HG03064 (cell line): ENCODE measurements around the gene MAP3K3.

Source experiments
- ATAC-seq: cut with Tn5 transposase; IDR thresholded peaks from one replicate; pipeline ENCODE4 v1.9.1; 2021; ENCODE audit warnings: low read depth; ENCODE audit not compliant: unreplicated experiment

MAP3K3 gene

GRCh38 chr17:63647936-63648335, 25.7 kb downstream of the MAP3K3 start:
- no peak for ATAC-seq

DNA sequence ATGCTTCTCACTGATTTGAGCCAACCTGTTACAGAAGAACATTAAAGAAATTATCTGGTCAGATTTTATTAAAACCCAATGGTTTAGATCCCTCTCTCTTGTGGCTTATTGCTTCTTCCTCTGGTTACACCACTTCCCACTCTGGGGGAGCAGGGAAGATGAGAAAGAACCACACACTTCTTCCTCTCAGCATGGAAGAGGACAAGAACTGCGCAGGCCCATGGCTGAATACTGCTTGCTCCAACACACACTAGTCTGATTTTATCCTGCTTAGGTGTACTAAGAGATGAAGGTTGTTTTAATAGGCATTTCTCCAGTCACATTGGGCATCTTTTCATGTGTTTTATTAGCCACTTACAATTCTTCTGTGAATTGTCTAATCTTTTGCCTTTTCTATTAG, 27.6 kb downstream of the MAP3K3 start:
- no peak for ATAC-seq

DNA sequence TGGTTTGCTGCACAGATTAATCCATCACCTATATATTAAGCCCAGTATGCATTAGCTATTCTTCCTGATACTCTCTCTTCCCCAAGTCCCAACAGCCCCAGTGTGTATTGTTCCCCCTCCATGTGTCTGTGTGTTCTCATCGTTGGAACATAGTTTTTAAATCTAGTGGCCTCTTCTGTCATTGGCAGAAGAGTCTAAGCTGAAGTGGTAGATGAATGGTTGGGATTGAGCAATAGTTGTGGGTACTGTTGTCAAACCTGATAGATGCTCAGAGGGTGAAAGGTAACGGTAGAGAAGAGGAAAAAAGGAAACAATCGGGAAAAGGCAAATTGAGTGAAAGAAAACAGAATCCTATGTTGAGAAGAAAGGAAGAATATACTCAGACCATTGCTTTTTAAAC, 29.9 kb downstream of the MAP3K3 start:
- no peak for ATAC-seq

DNA sequence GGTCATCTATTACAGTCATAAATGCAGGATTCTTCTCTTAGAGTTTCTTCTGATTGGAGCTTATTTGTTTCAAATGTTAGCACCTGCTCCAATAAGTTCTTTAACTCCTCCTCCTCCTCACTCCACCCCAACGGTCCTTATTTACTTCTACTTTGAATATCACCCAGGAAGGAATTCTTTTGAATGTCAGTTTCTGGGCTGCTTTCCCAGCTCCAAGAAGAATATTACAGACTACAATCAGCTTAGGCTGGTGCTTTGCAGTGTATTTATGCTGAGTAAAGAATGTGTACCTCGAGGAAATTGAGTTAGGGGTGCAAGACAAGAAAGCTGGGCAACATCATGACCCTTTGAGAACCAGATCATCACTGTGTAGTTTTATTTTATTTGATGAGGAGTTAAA, 30.8 kb downstream of the MAP3K3 start:
- no peak for ATAC-seq

GRCh38 chr17:63657786-63658185, 35.6 kb downstream of the MAP3K3 start:
- ATAC-seq: no peak

DNA sequence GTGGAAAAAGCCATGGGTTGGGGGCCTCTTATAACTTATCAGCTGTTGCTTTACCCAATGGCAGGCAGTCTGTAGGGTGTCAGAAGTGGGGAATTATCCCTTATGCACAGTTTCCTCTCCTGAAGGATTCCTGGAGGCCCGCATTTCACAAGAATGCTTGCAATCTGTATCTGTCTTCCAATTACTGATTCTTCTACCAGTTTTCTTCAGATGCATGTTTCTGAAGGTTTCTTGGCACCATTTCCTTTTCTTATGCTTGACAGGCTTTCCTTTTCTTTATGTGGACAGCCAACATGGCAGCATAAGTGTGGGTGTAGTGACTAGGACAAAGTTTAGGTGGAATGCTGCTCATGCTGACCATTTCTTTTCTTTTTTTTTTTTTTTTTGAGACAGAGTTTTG, 36.1 kb downstream of the MAP3K3 start:
- no peak for ATAC-seq

DNA sequence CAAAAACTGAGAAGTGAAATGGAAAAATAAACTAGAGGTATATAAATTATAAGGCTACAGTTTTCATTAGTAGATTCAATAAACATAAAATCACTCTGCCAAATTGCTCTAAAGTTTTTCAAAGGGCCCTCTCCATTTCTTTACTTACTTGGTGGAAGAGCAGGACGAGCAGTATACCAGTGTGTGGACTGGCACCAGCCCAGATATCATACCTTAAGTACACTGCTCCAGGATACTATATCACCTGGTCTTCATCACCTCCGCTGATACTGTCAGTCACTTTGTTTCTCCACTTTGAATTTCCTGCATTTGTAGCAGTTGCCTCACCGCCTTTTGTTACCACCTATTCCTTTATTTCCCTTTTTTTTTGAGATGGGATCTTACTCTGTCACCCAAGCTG, 37.6 kb downstream of the MAP3K3 start:
- no peak for ATAC-seq

- no peak for ATAC-seq
These were observed 43.5 kb downstream of the MAP3K3 start for GRCh38 chr17:63665527-63666214.

DNA sequence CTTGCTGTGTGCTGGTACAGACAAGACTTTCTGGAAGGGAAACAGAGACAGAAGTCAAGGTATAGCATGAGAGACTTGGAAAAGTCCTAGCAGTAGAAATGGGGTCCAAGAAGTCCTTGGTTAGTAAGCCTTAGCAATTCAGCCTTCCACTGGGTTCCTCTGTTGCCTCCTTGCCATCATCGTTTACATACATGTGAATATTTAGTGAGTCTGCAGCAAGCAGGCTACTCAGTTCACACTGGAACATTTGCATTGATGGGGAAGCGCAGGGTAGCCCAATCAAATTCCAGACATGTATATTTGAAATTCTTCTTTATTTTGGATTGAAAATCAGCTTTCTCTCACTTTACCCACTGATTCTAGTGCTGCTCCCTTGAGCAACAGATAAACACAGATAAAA, 50.6 kb downstream of the MAP3K3 start:
- no peak for ATAC-seq

GRCh38 chr17:63675231-63675606, 53.0 kb downstream of the MAP3K3 start:
- ATAC-seq: no peak

DNA sequence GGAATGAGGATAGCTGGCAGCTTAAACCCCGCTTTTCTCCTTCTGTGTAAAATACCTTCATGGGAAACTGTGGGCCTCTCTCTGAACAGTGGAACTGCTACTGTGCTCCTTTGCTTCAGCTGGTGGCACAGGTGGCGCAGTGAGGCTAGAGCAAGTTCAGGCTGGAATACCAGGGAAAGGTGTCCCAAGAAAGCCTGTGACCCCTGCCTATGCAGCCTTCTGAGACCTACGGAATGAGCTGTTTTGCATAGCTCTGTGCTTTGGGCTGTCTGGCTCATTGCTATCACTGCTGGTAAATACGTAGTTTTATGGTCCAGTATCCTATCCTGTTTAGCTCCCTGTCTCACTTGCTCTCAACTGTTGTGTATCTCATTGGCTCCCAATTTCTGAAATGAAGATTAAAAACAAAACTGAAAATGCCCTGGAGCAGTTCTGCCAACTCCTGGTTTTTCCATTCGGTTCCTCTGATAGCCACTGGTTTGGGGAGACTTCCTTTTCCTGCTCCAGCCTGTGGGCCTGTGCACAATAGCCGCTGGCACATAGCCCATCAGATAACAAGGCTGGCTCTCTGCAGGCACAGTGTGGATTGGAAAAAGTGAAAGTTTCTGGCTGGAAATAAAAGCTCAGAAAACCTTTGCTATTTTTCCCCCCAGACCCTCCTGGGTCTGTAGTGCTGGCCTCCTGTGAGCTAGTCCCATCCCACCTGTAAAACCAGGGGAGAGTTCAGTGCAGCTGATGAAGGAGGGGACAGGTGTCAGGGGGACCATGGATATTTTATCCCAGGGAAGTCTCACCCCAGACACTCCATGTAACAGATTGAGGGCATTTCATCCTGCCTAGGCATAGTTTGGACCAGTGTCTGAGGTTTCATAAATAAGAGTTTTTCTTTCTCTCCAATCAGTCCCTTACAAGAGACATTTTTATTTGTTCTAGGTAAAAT, 53.7 kb downstream of the MAP3K3 start:
- ATAC-seq: no peak

- no peak for ATAC-seq
These were observed 54.4 kb downstream of the MAP3K3 start for GRCh38 chr17:63676584-63676983.

- ATAC-seq: no peak
These were observed 57.0 kb downstream of the MAP3K3 start for GRCh38 chr17:63679214-63679613.

DNA sequence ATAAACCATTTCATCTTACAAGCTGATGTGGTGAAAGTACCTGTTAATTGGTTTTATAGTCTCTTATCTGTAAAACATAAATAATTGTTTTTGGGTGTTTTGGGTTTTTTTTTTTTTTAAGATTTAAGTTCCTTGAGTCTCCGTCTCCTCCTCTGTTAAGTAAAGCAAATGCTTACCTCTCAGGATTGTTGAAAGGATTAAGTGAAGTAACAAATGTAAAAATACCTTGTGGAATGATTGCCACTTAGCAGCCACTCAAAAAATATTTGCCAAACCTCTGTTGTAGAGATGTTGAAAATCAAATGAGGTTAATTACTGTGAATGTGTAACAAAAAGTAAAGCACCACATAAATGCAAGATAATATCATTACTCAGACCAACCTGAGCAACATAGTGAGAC, 58.5 kb downstream of the MAP3K3 start:
- no peak for ATAC-seq

- no peak for ATAC-seq
These were observed 59.3 kb downstream of the MAP3K3 start for GRCh38 chr17:63681530-63681929.

DNA sequence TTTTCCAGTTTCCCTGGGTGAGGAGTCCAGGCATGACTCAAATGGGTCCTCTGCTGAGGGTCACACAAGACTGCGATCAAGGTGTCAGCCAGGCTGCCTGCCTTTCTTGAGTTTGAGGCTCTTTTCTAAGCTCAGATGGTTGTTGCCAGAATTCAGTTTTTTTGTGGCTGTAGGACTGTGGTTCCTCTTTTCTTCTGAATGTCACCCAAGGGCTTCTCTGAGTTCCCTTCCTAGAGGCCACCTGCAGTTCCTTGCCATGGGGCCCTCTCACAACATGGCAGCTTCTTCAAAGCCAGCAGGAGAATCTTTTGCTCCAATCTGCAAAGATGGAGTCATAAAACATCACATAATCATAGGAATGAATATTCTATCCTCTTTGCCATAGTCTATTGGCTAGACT, 60.2 kb downstream of the MAP3K3 start:
- ATAC-seq: no peak

DNA sequence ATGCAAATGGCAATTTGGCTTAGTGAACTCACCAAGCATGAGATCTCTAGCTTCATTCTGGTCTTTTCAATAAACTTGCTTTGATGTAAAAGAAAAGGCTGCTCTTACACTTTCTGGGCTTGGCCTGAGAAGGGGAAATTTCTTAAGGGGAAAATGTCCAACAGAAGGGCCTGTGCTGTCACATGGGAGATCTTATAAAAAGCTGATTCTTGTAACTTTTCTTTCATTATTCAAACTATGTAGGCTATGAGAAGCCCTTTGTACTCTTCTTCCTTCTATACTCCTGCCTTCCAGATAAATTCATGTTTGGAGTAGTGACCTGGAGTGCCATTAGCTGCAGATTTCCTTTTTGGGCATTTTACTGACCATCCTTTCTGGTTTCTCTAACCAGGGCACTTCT, 60.8 kb downstream of the MAP3K3 start:
- ATAC-seq: no peak

DNA sequence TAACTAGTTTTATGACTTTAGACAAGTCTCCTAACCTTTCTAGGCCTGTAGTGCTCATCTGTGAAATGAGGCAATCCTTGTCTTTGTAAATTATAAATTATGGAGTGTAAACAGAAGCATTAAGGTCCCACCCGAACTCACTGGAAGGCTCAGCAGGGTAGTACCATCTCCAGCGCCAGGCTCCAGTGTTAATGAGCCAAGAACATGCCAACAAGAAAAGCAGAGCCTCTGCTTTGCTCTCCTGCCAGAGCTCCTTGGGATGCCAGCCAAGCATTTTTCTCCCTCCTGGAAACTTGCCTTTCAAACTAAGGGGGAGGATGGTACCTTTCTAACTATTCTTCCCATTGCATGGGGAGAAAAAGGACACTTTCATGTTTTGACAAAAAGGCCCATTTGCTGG, 62.8 kb downstream of the MAP3K3 start:
- ATAC-seq: no peak

GRCh38 chr17:63685578-63685977, 63.4 kb downstream of the MAP3K3 start:
- no peak for ATAC-seq

- no peak for ATAC-seq
These were observed 64.0 kb downstream of the MAP3K3 start for GRCh38 chr17:63686138-63686685.

DNA sequence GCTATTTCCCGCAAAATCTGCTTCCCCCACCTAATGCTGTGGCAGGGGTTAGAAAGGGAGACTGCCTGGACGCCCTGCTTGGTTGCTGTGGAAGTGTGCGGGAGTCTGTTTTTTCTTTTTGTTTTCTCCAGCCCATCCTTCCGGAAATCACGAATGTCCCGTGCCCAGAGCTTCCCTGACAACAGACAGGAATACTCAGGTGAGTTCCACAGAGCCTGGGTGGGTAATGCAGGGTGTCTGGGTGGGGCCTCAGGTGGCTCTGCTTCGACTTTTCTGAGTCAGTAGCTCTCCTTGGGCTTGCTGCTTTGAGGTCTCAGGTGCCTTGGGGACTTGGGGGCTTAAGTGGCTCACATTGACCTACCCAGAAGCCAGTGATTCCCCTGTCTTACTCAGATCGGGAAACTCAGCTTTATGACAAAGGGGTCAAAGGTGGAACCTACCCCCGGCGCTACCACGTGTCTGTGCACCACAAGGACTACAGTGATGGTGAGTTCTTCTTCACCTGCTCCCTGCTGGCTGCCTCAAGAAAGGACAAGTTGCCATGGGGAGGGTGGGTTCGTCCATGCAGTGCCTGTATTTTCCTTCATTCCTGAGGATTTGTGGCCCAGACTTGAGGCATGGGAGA, 66.3 kb downstream of the MAP3K3 start:
- ATAC-seq: no peak
